Cardiac septum (tissue), 1 donor: ENCODE measurements around the gene SRXN1. TPM values are rescaled to one million over a fixed set of nuclear protein-coding genes. Genes with fewer than 3 reads are reported as not detected.

Experiments used
- total RNA-seq: library from RNA; stranded (reverse); fragmentation: NEBNext Ultra II Directional; extraction: Animal tissue kit (Norgen Biotek cat#: 25700); gene quantifications from one replicate; pipeline ENCODE4 v1.2.1, GENCODE V29; 2021
- donor health status: DM: no; HTN: no; CAD: no.

The SRXN1 gene
- total RNA-seq, 1 donor from 2014 or later = 38.4 TPM

Other genes starting within 250 kb of the SRXN1 start
- 44.3 TPM for gene RBCK1, start 244.9 kb downstream of the SRXN1 start, total RNA-seq
- gene TBC1D20, start 190.7 kb downstream of the SRXN1 start, total RNA-seq = 26.5 TPM
- gene CSNK2A1, start 109.4 kb downstream of the SRXN1 start, total RNA-seq = 111 TPM
- gene TCF15, start 42.9 kb downstream of the SRXN1 start, total RNA-seq = 4.8 TPM
- gene SCRT2, start 22.6 kb upstream of the SRXN1 start, total RNA-seq = not detected
- 2.8 TPM for gene SLC52A3, start 115.3 kb upstream of the SRXN1 start, total RNA-seq
- 1.8 TPM for gene FAM110A, start 180.5 kb upstream of the SRXN1 start, total RNA-seq